ENCODE measurements around the gene XXYLT1. TPM values are rescaled to one million over a fixed set of nuclear protein-coding genes. Genes with fewer than 3 reads are reported as not detected.

The XXYLT1 gene
- total RNA-seq, 3 donors from 2014 or later = 10.0 to 10.7 (median 10.2) TPM

GRCh38 chr3:195251336-195252065 is 19.5 kb downstream of the XXYLT1 start:
- Histone ChIP-seq H3K36me3 (ENCODE audit: low read depth) (no peaks in the 10 kb centered on the region), H3K4me3 (no peak overlapping the region), H3K4me1 (ENCODE audit: low read depth) (no peaks in the 10 kb centered on the region), H3K9me3 (no peaks in the 10 kb centered on the region)
- intact Hi-C loops (cut with DNase I, micrococcal nuclease) = no loop called here
- no peak for DNase-seq
- no peak for TF ChIP-seq CTCF (IDR thresholded peaks at IDR 0.05)
- peak; percentile 56 for ATAC-seq

- ATAC-seq (peak; percentile 13), DNase-seq (no peak)
- TF ChIP-seq CTCF (IDR thresholded peaks at IDR 0.05) = no peak
- Histone ChIP-seq H3K9me3 (no peaks in the 10 kb centered on the region), H3K4me1 (ENCODE audit: low read depth) (no peaks in the 10 kb centered on the region), H3K4me3 (no peak overlapping the region), H3K36me3 (ENCODE audit: low read depth) (no peaks in the 10 kb centered on the region)
- intact Hi-C loops (cut with DNase I, micrococcal nuclease) = no loop called here
These were observed 20.3 kb downstream of the XXYLT1 start for GRCh38 chr3:195250473-195251251.

- no peak overlapping the region for H3K4me3 ChIP-seq
- H3K9me3 ChIP-seq = no peaks in the 10 kb centered on the region
- H3K36me3 ChIP-seq (ENCODE audit: low read depth) = no peaks in the 10 kb centered on the region
- no peak for DNase-seq
- H3K4me1 ChIP-seq (ENCODE audit: low read depth) = no peaks in the 10 kb centered on the region
- intact Hi-C loops (cut with DNase I, micrococcal nuclease) = no loop called here
- no peak for TF ChIP-seq CTCF (IDR thresholded peaks at IDR 0.05)
- ATAC-seq = no peak
These were observed 21.0 kb downstream of the XXYLT1 start for GRCh38 chr3:195249858-195250464.

- DNase-seq (no peak), ATAC-seq (no peak)
- Histone ChIP-seq H3K4me3 (no peak overlapping the region), H3K36me3 (ENCODE audit: low read depth) (no peaks in the 10 kb centered on the region), H3K4me1 (ENCODE audit: low read depth) (no peaks in the 10 kb centered on the region), H3K9me3 (no peaks in the 10 kb centered on the region)
- intact Hi-C loops (cut with DNase I, micrococcal nuclease) = no loop called here
- no peak for TF ChIP-seq CTCF (IDR thresholded peaks at IDR 0.05)
These were observed 21.7 kb downstream of the XXYLT1 start for GRCh38 chr3:195249057-195249770.

GRCh38 chr3:195248281-195248680 is 22.7 kb downstream of the XXYLT1 start:
- no peaks in the 10 kb centered on the region for H3K9me3 ChIP-seq

More at GRCh38 chr3:195248281-195248680, 22.7 kb downstream of the XXYLT1 start:
- ATAC-seq (no peak), DNase-seq (no peak)
- intact Hi-C loops (cut with DNase I, micrococcal nuclease) = no loop called here
- H3K4me3 ChIP-seq = no peak overlapping the region
- no peaks in the 10 kb centered on the region for H3K4me1 ChIP-seq (ENCODE audit: low read depth)
- no peaks in the 10 kb centered on the region for H3K36me3 ChIP-seq (ENCODE audit: low read depth)
- no peak for TF ChIP-seq CTCF (IDR thresholded peaks at IDR 0.05)
